ENCODE measurements around the gene OSBPL5. TPM values are rescaled to one million over a fixed set of nuclear protein-coding genes. Genes with fewer than 3 reads are reported as not detected.
"Not testable (repeated sequence)": the region's sequence is repeated elsewhere in the genome, so short reads cannot be mapped to it uniquely, and the experiment has no call there.

OSBPL5 gene
- polyA plus RNA-seq, 6 donors from 2014 or later = 0.12 to 0.25 TPM; not detected in 4

- DNase-seq (no peak), ATAC-seq (ENCODE audit: low read depth in 2 of 2) (no peak)
- Mint-ChIP-seq H3K36me3 (no peaks in the 10 kb centered on the region), H3K27me3 (no peaks in the 10 kb centered on the region), H3K4me3 (no peak overlapping the region), H3K4me1 (no peaks in the 10 kb centered on the region), H3K9me3 (no peaks in the 10 kb centered on the region), H3K27ac (no peak overlapping the region)
These were observed 41.8 kb downstream of the OSBPL5 start for GRCh38 chr11:3123305-3123704.

GRCh38 chr11:3122775-3123201 is 42.3 kb downstream of the OSBPL5 start:
- DNase-seq = no peak

GRCh38 chr11:3121931-3122774 is 43.0 kb downstream of the OSBPL5 start:
- Mint-ChIP-seq H3K27me3 (no peaks in the 10 kb centered on the region), H3K4me1 (no peaks in the 10 kb centered on the region), H3K4me3 (no peak overlapping the region), H3K36me3 (no peaks in the 10 kb centered on the region), H3K27ac (no peak overlapping the region), H3K9me3 (no peaks in the 10 kb centered on the region)
- DNase-seq = no peak
- ATAC-seq (ENCODE audit: low read depth in 2 of 2) = no peak

More at GRCh38 chr11:3122775-3123201, 42.3 kb downstream of the OSBPL5 start:
- Mint-ChIP-seq H3K36me3 (no peaks in the 10 kb centered on the region), H3K4me3 (no peak overlapping the region), H3K27ac (no peak overlapping the region), H3K9me3 (no peaks in the 10 kb centered on the region), H3K27me3 (no peaks in the 10 kb centered on the region), H3K4me1 (no peaks in the 10 kb centered on the region)
- no peak for ATAC-seq (ENCODE audit: low read depth in 2 of 2)

- DNase-seq (no peak), ATAC-seq (ENCODE audit: low read depth in 2 of 2) (no peak)
- peaks cover 0 to 1% (median 0%) of the 10 kb centered on the region in 7 donors for H3K9me3 Mint-ChIP-seq
- H3K27ac Mint-ChIP-seq = no peak overlapping the region
- H3K27me3 Mint-ChIP-seq = no peaks in the 10 kb centered on the region
- no peaks in the 10 kb centered on the region for H3K4me1 Mint-ChIP-seq
- no peak overlapping the region for H3K4me3 Mint-ChIP-seq
- H3K36me3 Mint-ChIP-seq = no peaks in the 10 kb centered on the region
These were observed 43.7 kb downstream of the OSBPL5 start for GRCh38 chr11:3121416-3121815.

GRCh38 chr11:3120071-3120792 is 44.9 kb downstream of the OSBPL5 start:
- DNase-seq (no peak), ATAC-seq (ENCODE audit: low read depth in 2 of 2) (no peak)
- no peaks in the 10 kb centered on the region for H3K27me3 Mint-ChIP-seq
- H3K9me3 Mint-ChIP-seq = peaks cover 0 to 11% (median 4%) of the 10 kb centered on the region in 7 donors
- H3K4me3 Mint-ChIP-seq = no peak overlapping the region
- H3K36me3 Mint-ChIP-seq = peaks cover 0 to 2% of the 10 kb centered on the region in 2 donors
- H3K27ac Mint-ChIP-seq = no peak overlapping the region
- no peaks in the 10 kb centered on the region for H3K4me1 Mint-ChIP-seq

GRCh38 chr11:3119141-3119821 is 45.8 kb downstream of the OSBPL5 start:
- peaks cover 0 to 19% (median 8%) of the 10 kb centered on the region in 7 donors for H3K9me3 Mint-ChIP-seq
- no peak overlapping the region for H3K27ac Mint-ChIP-seq
- H3K36me3 Mint-ChIP-seq = peaks cover 0 to 6% of the 10 kb centered on the region in 2 donors
- ATAC-seq (ENCODE audit: low read depth in 2 of 2) (no peak), DNase-seq (no peak)
- no peaks in the 10 kb centered on the region for H3K27me3 Mint-ChIP-seq
- H3K4me3 Mint-ChIP-seq = no peak overlapping the region
- H3K4me1 Mint-ChIP-seq = no peaks in the 10 kb centered on the region

- Mint-ChIP-seq H3K27ac (no peak overlapping the region), H3K4me1 (no peaks in the 10 kb centered on the region), H3K27me3 (no peaks in the 10 kb centered on the region), H3K4me3 (no peak overlapping the region), H3K36me3 (peaks cover 0 to 6% of the 10 kb centered on the region in 2 donors), H3K9me3 (peaks cover 0 to 34% (median 13%) of the 10 kb centered on the region in 7 donors)
- ATAC-seq (ENCODE audit: low read depth in 2 of 2) (no peak), DNase-seq (no peak)
These were observed 49.8 kb downstream of the OSBPL5 start for GRCh38 chr11:3115321-3115720.

GRCh38 chr11:3113661-3114060 is 51.4 kb downstream of the OSBPL5 start:
- H3K36me3 Mint-ChIP-seq; DNase-seq; H3K4me1 Mint-ChIP-seq; ATAC-seq (ENCODE audit: low read depth in 2 of 2); H3K4me3 Mint-ChIP-seq; H3K27me3 Mint-ChIP-seq; H3K27ac Mint-ChIP-seq: not testable (repeated sequence)
- H3K9me3 Mint-ChIP-seq = peaks cover 0 to 34% (median 13%) of the 10 kb centered on the region in 7 donors

- ATAC-seq (ENCODE audit: low read depth in 2 of 2) (no peak), DNase-seq (no peak)
- Mint-ChIP-seq H3K27ac (peak overlapping the region in 1 of 6 donors; percentile 75), H3K36me3 (peaks cover 0 to 6% of the 10 kb centered on the region in 2 donors), H3K27me3 (no peaks in the 10 kb centered on the region), H3K4me3 (no peak overlapping the region), H3K4me1 (no peaks in the 10 kb centered on the region), H3K9me3 (peaks cover 0 to 34% (median 13%) of the 10 kb centered on the region in 7 donors)
These were observed 53.0 kb downstream of the OSBPL5 start for GRCh38 chr11:3111919-3112690.

- peaks cover 0 to 33% (median 13%) of the 10 kb centered on the region in 7 donors for H3K9me3 Mint-ChIP-seq
- peaks cover 0 to 5% (median 0%) of the 10 kb centered on the region in 3 donors for H3K27me3 Mint-ChIP-seq
- ATAC-seq (ENCODE audit: low read depth in 2 of 2) = no peak
- H3K27ac Mint-ChIP-seq = peak overlapping the region in 1 of 6 donors; percentile 13
- peaks cover 0 to 6% of the 10 kb centered on the region in 2 donors for H3K36me3 Mint-ChIP-seq
- no peaks in the 10 kb centered on the region for H3K4me1 Mint-ChIP-seq
- H3K4me3 Mint-ChIP-seq = no peak overlapping the region
- no peak for DNase-seq
These were observed 53.6 kb downstream of the OSBPL5 start for GRCh38 chr11:3111466-3111865.

- Mint-ChIP-seq H3K4me3 (peak overlapping the region in 1 of 8 donors; percentile 35), H3K9me3 (peaks cover 0 to 21% (median 8%) of the 10 kb centered on the region in 7 donors), H3K36me3 (peaks cover 0 to 2% of the 10 kb centered on the region in 2 donors), H3K4me1 (no peaks in the 10 kb centered on the region), H3K27me3 (peaks cover 0 to 14% (median 0%) of the 10 kb centered on the region in 3 donors), H3K27ac (no peak overlapping the region)
- DNase-seq = no peak
- no peak for ATAC-seq (ENCODE audit: low read depth in 2 of 2)
These were observed 55.0 kb downstream of the OSBPL5 start for GRCh38 chr11:3109921-3110706.

- no peaks in the 10 kb centered on the region for H3K36me3 Mint-ChIP-seq
- no peak for DNase-seq
These were observed 55.7 kb downstream of the OSBPL5 start for GRCh38 chr11:3109434-3109833.

More at GRCh38 chr11:3109434-3109833, 55.7 kb downstream of the OSBPL5 start:
- peaks cover 0 to 14% (median 0%) of the 10 kb centered on the region in 3 donors for H3K27me3 Mint-ChIP-seq
- no peak overlapping the region for H3K4me3 Mint-ChIP-seq
- no peaks in the 10 kb centered on the region for H3K4me1 Mint-ChIP-seq
- ATAC-seq (ENCODE audit: low read depth in 2 of 2) = no peak
- peak overlapping the region in 1 of 6 donors; percentile 36 for H3K27ac Mint-ChIP-seq
- H3K9me3 Mint-ChIP-seq = peaks cover 0 to 16% (median 6%) of the 10 kb centered on the region in 7 donors

Data from naive B cell (primary cell).